PC-3 (cell line): Measurements from ENCODE around the gene SCCPDH. TPM values are rescaled to one million over a fixed set of nuclear protein-coding genes. Genes with fewer than 3 reads are reported as not detected.

Source experiments
- ATAC-seq: fragments of 200-7000 bp; cut with Tn5 transposase; 2 replicates; pipeline ENCODE4 v1.9.1; 2020; ENCODE audit warnings: mild to moderate bottlenecking, moderate library complexity
- BruUV-seq: library from RNA; stranded (reverse); fragments of 400-500 nt; replicated peaks from 2 replicates; lab custom pipeline; 2021; lab: Mats Ljungman, UMichigan
- CTCF ChIA-PET: fragments of 300-600 bp; sonication (Branson Sonifier 250); formaldehyde crosslinking; loops from one replicate; lab custom pipeline; 2022; ENCODE audit warnings: antibody characterized with exemption; lab: Charles Lee
- POLR2A ChIA-PET: fragments of 300-600 bp; sonication (Branson Sonifier 250); formaldehyde crosslinking; loops from one replicate; lab custom pipeline; 2022; ENCODE audit warnings: antibody characterized with exemption; ENCODE audit not compliant: unreplicated experiment; lab: Charles Lee
- DNase-seq: peaks from one replicate; pipeline ENCODE4 v3.0.0-alpha.2; 2015
- H2AFZ ChIP-seq: fragments of 300-600 bp; sonication (generic); 2 replicates; pipeline ENCODE4 v1.6.0; 2016; ENCODE audit warnings: antibody characterized with exemption, low read length
- H3F3A ChIP-seq: fragments of 300-600 bp; sonication (generic); one replicate; pipeline ENCODE4 v1.6.0; 2017; ENCODE audit warnings: antibody characterized with exemption, low read length, control low read depth, mild to moderate bottlenecking; ENCODE audit not compliant: unreplicated experiment
- H3K27ac ChIP-seq: fragments of 300-600 bp; sonication (generic); 2 replicates; pipeline ENCODE4 v1.5.1; 2016; ENCODE audit warnings: mild to moderate bottlenecking, low read length
- H3K27me3 ChIP-seq: fragments of 300-600 bp; sonication (generic); 2 replicates; pipeline ENCODE4 v1.6.1; 2016; ENCODE audit warnings: low read length, mixed read lengths
- H3K36me3 ChIP-seq: fragments of 300-600 bp; sonication (generic); 2 replicates; pipeline ENCODE4 v1.6.1; 2016; ENCODE audit warnings: low read depth, mixed run types, low read length, mixed read lengths
- H3K4me1 ChIP-seq: fragments of 300-600 bp; sonication (generic); 2 replicates; pipeline ENCODE4 v1.5.1; 2016; ENCODE audit warnings: low read length; ENCODE audit not compliant: insufficient read depth
- H3K4me2 ChIP-seq: fragments of 300-600 bp; sonication (generic); 2 replicates; pipeline ENCODE4 v1.6.0; 2016; ENCODE audit warnings: low read length
- H3K4me3 ChIP-seq: fragments of 300-600 bp; sonication (generic); 2 replicates; pipeline ENCODE4 v1.5.1; 2016; ENCODE audit warnings: mild to moderate bottlenecking, low read length, mixed read lengths
- H3K79me2 ChIP-seq: fragments of 300-600 bp; sonication (generic); 2 replicates; pipeline ENCODE4 v1.6.1; 2017; ENCODE audit warnings: low read length, mixed read lengths
- H3K9ac ChIP-seq: fragments of 300-600 bp; sonication (generic); 2 replicates; pipeline ENCODE4 v1.6.0; 2016; ENCODE audit warnings: mild to moderate bottlenecking, low read length
- H3K9me2 ChIP-seq: fragments of 300-600 bp; sonication (generic); replicated peaks from 2 replicates; pipeline ENCODE4 v1.6.1; 2016; ENCODE audit warnings: mixed run types, low read length, mixed read lengths
- H3K9me3 ChIP-seq: fragments of 300-600 bp; sonication (generic); 2 replicates; pipeline ENCODE4 v1.6.1; 2016; ENCODE audit warnings: low read length, mixed read lengths
- H4K20me1 ChIP-seq: fragments of 300-600 bp; sonication (generic); 2 replicates; pipeline ENCODE4 v1.6.1; 2016; ENCODE audit warnings: low read length, mixed read lengths
- EZH2 ChIP-seq: fragments of 300-600 bp; sonication (generic); IDR thresholded peaks from one replicate; pipeline ENCODE4 v1.6.1; 2017; ENCODE audit warnings: antibody characterized with exemption, mild to moderate bottlenecking, low read length; ENCODE audit not compliant: unreplicated experiment
- EZH2phosphoT487 ChIP-seq: fragments of 300-600 bp; sonication (generic); IDR thresholded peaks from 2 replicates; pipeline ENCODE4 v1.6.1; 2018; ENCODE audit warnings: mild to moderate bottlenecking, antibody characterized with exemption, low read length, borderline replicate concordance
- intact Hi-C: fragments of 100-400 bp; cut with micrococcal nuclease; formaldehyde crosslinking; loops from 2 replicates; pipeline ENCODE4 v1.9.0; 2023
- total RNA-seq: library from RNA; depleted of rRNA; stranded (reverse); fragments of >200 nt; gene quantifications from 2 replicates; pipeline ENCODE4 v1.2.3, GENCODE V29; 2014
- TF ChIP-seq, protein P1 (sequence below): fragments of 300-600 bp; sonication (generic); conservative IDR thresholded peaks from 2 replicates; pipeline ENCODE4 v1.5.1; 2017; ENCODE audit warnings: antibody characterized with exemption, low read depth, mild to moderate bottlenecking, low read length

The SCCPDH gene
- total RNA-seq, 1 experiment from 2014 or later: 50.8 TPM

DNA sequence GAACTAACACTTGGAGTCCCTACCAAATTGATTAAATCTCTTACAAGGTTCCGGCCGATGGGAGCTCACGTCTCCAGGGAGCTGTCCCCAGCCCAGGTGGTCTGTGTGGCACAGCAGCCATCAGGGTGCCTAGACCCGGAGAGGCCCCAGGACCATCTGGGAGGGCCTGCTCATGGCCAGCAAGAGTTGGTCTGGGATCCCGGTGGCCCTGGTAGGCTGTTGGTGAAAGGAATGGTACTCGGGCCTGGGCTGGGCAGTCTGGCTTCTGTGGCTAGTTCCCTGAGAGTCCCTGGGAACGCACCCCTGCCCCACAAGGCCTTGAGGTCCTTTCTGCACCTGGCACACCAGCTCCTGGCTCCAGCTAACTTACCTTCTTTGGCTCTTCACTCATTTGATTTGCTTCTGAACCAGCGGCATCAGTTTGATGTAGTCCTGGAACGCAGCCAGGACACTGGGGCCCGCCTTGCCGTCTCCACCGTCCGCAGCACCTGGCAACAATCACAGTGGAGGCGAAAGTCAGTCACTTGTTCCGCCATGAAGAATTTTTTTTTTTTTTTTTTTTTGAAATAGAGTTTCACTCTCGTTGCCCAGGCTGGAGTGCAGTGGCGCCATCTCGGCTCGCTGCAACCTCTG is 62.5 kb downstream of the SCCPDH start:
- no TSS peak for BruUV-seq

DNA sequence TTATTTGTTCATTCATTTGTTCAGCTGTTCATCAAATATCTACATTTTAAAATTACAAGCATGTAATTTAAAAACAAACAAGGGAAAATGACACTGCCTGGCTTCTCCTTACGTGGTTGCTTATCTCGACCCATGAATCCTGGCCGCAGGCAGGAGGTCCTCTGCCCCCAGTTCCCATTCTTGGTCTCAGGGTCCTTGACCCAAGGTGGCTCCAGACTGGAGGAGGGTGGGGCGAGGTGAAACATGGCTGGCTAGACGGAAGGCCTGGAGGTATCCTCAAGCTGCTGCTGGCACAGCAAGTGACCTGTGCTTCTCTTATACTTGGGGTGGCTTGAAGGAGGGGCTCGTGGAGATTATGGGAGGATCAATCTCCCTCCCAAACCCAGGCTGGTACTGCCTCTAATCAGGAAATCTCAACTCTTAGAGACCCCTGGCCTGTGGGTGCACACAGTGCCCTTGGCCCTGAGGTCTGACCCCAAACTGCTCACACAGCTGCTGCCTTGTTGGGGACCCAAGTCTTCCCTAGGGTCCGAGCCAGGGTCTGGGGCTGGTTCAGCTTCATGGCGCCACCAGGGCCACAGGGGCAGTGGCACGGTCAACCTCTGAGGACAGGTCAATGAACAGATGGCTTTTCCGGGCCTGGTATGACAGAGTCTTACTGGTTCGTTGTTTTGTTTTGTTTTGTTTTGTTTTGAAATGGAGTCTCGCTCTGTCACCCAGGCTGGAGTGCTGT is 63.7 kb downstream of the SCCPDH start:
- Histone ChIP-seq H3K4me3 (no peak overlapping the region), H3K9me3 (0 out of 2 replicates have a peak, but pooled peaks cover 4% of the 10 kb centered on the region), H4K20me1 (no peaks in the 10 kb centered on the region), H3K79me2 (no peaks in the 10 kb centered on the region), H3K36me3 (no peaks in the 10 kb centered on the region), H3K9me2 (no peaks in the 10 kb centered on the region), H3K4me2 (no peak overlapping the region), H3K9ac (no peak overlapping the region), H3K27ac (no peak overlapping the region), H2AFZ (no peak overlapping the region), H3F3A (no peaks in the 10 kb centered on the region), H3K4me1 (no peaks in the 10 kb centered on the region), H3K27me3 (no peaks in the 10 kb centered on the region)
- ChIA-PET POLR2A (no interaction called here), CTCF (no interaction called here)
- BruUV-seq: no TSS peak
- no peak for ATAC-seq
- no peak for DNase-seq
- TF ChIP-seq EZH2phosphoT487 (no peak), EZH2 (no peak)
- TF ChIP-seq, protein P1, sequence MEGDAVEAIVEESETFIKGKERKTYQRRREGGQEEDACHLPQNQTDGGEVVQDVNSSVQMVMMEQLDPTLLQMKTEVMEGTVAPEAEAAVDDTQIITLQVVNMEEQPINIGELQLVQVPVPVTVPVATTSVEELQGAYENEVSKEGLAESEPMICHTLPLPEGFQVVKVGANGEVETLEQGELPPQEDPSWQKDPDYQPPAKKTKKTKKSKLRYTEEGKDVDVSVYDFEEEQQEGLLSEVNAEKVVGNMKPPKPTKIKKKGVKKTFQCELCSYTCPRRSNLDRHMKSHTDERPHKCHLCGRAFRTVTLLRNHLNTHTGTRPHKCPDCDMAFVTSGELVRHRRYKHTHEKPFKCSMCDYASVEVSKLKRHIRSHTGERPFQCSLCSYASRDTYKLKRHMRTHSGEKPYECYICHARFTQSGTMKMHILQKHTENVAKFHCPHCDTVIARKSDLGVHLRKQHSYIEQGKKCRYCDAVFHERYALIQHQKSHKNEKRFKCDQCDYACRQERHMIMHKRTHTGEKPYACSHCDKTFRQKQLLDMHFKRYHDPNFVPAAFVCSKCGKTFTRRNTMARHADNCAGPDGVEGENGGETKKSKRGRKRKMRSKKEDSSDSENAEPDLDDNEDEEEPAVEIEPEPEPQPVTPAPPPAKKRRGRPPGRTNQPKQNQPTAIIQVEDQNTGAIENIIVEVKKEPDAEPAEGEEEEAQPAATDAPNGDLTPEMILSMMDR: no peak
- intact Hi-C loops: no loop called here

More for the DNA sequence above, 62.5 kb downstream of the SCCPDH start:
- H3K4me2 ChIP-seq: no peak overlapping the region
- TF ChIP-seq EZH2: no peak
- 0 out of 2 replicates have a peak, but pooled peaks cover 4% of the 10 kb centered on the region for H3K9me3 ChIP-seq
- H2AFZ ChIP-seq: no peak overlapping the region
- ATAC-seq: no peak
- no peaks in the 10 kb centered on the region for H3F3A ChIP-seq
- H3K4me1 ChIP-seq: no peaks in the 10 kb centered on the region
- intact Hi-C loops: no loop called here
- H3K4me3 ChIP-seq: no peak overlapping the region
- H3K79me2 ChIP-seq: no peaks in the 10 kb centered on the region
- POLR2A ChIA-PET: no interaction called here
- no peak overlapping the region for H3K27ac ChIP-seq
- no peak for DNase-seq
- CTCF ChIA-PET: no interaction called here
- H3K9me2 ChIP-seq: no peaks in the 10 kb centered on the region
- H3K27me3 ChIP-seq: no peaks in the 10 kb centered on the region
- H4K20me1 ChIP-seq: no peaks in the 10 kb centered on the region
- H3K9ac ChIP-seq: no peak overlapping the region
- H3K36me3 ChIP-seq: no peaks in the 10 kb centered on the region

DNA sequence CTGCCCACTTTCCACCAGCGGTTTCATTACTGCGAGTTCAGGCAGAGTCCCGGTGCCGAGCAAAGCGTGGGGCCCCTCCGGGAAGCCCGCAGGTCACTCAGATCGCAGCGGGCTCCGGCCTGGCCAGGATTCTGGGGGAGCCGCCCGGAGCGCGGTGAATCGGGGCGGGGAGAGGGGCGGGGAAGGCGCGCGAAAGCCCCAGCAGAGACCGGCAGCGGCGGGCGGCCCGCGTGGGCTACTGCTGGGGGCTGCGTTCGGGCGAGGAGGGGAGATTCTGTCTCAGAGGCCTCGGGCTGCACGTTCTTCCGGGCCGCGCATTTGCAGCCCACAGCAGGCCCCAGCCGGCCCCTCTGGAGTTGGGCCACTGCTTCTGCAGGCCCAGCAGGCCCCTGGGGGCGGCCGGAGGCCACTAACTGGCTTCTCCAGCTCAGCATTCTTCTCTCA is 64.7 kb downstream of the SCCPDH start:
- CTCF ChIA-PET: no interaction called here
- Histone ChIP-seq H3K4me3 (no peak overlapping the region), H3F3A (no peaks in the 10 kb centered on the region), H3K9ac (no peak overlapping the region), H3K79me2 (no peaks in the 10 kb centered on the region), H3K27ac (no peak overlapping the region), H3K9me3 (0 out of 2 replicates have a peak, but pooled peaks cover 4% of the 10 kb centered on the region), H3K4me2 (no peak overlapping the region), H3K27me3 (no peaks in the 10 kb centered on the region), H4K20me1 (no peaks in the 10 kb centered on the region), H3K36me3 (no peaks in the 10 kb centered on the region), H3K9me2 (no peaks in the 10 kb centered on the region), H3K4me1 (no peaks in the 10 kb centered on the region), H2AFZ (no peak overlapping the region)
- TF ChIP-seq EZH2phosphoT487 (no peak), EZH2 (no peak)
- TF ChIP-seq, protein P1: no peak
- no TSS peak for BruUV-seq
- POLR2A ChIA-PET: no interaction called here
- intact Hi-C loops: no loop called here
- DNase-seq (no peak), ATAC-seq (no peak)
